ENCODE results near the gene FKTN.

FKTN gene

GRCh38 chr9:105633411-105633810 is 75.5 kb downstream of the FKTN start:
- DNase-seq = no peak

DNA sequence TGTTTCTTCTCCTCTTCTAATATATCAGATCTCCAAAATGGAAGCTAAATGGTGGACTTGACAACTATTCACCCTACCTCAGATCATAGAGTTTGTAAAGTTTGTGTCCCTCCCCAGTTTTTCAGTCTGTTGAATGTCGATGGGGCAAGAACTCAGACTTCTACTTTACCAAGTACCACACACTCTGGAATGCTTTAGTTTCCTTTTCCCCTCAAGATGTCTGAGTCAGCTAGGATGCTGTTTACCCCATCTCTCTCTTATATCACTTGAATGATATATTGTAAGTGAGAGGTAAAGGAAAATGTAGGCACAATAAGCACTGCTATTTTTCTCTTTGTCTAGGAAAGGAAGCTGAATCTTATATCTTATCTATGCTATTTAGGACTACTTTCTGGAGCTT is 78.4 kb downstream of the FKTN start:
- DNase-seq = no peak

DNA sequence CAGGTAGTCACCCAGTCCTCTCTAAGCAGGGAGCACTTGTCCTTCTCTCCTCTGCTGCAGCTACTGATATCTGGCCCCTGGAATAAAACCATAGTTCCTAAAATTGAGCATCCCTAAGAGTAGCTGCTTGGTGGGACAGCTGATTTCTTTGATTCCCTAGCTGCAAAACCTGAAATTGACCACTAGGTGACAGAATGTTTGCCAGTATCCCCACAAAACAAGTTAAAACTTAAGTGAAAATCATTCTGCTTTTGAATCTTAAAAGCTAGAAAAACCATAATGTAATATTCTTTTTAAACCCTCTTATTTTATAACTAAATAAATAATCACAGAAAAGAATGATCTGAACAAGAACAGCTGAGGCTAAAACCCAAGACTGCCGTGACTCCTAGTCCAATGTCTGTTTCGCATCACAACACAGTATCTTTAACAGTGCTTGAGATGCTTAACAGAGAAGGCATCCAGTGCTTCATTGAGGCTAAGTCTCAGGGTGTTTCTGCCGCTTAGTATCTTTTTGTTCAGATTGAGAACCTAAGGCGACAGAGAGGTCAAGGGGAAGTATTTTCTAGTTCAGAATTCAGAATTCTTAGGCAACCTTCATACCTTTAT is 80.0 kb downstream of the FKTN start:
- peak; percentile 4 for DNase-seq

- no peak for DNase-seq
Observed at GRCh38 chr9:105639936-105640335, 82.0 kb downstream of the FKTN start.

DNA sequence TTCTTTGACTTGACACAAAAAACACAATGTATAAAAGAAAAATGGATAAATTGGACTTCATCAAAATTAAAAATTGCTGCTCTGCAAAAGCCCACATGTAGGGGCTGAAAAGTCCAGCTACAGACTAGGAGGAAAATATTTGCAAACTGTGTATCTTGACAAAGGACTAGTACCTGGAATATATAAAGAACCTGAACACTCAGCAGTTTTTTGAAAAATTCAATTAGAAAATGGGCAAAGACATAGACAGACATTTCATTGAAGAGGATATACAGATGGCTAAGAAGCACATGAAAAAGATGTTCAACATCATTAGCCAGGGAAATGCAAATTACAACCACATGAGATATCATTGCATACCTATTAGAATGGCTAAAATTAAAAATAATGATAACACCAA is 85.9 kb downstream of the FKTN start:
- no peak for DNase-seq

DNA sequence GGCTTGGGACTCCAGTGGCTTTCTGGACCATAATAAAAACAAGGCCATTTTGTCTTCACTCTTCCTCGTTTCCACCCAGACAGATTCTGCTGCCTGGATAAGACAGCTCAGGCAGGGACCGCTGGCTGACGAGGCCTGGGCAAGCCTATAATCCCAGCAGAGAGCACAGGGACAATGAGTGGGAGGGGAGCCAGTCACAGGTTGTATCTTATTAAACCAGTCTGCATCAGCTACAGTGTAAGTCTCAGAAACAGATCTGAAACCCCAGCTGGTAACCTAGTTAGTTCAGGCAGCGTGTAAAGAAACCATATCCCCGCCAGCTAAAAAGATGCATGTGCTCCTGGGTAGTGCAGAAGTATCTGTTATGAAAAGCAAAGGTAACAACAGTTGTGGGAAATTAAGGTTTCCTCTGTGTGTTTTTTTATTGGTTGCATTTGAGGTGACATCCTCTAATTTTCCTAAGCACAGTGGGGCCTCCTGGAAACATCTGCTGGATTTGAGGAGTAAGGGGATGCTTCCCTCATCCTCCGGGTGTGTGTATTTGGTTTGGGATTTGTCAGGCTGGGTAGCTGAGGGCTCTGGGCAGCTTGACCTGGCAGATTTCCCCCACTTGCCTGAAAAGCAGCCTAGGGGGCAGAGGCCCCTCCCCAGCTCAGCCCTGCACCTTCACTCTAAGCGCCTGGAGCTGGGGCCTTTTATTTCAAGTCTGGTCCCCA is 89.1 kb downstream of the FKTN start:
- no peak for DNase-seq

GRCh38 chr9:105647595-105648349 is 89.8 kb downstream of the FKTN start:
- no peak for DNase-seq

- DNase-seq = no peak
Observed at GRCh38 chr9:105651806-105652205, 93.9 kb downstream of the FKTN start.

- no peak for DNase-seq
Observed at GRCh38 chr9:105656131-105656921, 98.4 kb downstream of the FKTN start.

GRCh38 chr9:105658351-105658750 is 100.4 kb downstream of the FKTN start:
- no peak for DNase-seq

- no peak for DNase-seq
Observed at GRCh38 chr9:105661011-105661410, 103.1 kb downstream of the FKTN start.

- no peak for DNase-seq
Observed at GRCh38 chr9:105662184-105663104, 104.5 kb downstream of the FKTN start, which contains the start of gene TAL2. Gene TAL2, plus strand, starts transcription at chr9:105662457. Its CDS starts 40 bp downstream, at chr9:105662497.

DNA sequence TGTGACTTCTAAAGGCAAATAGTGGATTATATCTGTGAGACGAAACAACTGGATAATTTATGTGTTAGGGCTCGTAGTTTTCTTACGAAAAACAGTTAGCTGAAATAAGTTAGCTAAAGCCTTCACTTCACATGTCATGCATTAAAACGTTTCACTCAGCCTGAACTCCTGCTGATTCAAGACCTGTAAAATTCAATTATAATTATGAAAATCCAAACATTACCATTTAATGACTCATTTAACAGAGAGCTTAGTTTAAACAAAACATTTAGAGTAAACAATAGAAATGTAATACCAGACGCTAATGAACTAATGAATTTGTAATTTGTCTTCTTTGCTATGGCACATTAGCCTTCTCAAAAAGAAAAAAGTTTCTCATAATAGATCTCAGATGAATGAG is 106.0 kb downstream of the FKTN start:
- DNase-seq = no peak

GRCh38 chr9:105667867-105668266 is 109.9 kb downstream of the FKTN start:
- no peak for DNase-seq

- no peak for DNase-seq
Observed at GRCh38 chr9:105670315-105670714, 112.4 kb downstream of the FKTN start.

DNA sequence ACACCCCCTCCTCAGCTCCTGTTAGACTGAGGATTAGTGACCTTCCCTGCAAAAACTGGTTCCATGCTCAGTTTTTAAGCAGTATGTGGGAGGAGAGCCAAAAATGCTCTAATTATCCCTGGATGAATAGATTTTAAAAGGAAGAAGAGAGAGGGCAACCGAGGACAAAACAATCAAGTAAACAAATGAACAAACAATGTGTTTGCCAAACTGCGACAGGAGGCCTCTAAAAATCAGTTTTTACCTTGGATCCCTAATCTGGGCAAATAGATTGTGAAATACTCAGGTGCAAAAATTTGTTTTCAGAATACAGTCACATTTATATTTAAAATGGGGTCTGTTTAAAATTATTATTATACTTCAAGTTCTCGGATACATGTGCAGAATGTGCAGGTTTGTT is 112.8 kb downstream of the FKTN start:
- no peak for DNase-seq

DNA sequence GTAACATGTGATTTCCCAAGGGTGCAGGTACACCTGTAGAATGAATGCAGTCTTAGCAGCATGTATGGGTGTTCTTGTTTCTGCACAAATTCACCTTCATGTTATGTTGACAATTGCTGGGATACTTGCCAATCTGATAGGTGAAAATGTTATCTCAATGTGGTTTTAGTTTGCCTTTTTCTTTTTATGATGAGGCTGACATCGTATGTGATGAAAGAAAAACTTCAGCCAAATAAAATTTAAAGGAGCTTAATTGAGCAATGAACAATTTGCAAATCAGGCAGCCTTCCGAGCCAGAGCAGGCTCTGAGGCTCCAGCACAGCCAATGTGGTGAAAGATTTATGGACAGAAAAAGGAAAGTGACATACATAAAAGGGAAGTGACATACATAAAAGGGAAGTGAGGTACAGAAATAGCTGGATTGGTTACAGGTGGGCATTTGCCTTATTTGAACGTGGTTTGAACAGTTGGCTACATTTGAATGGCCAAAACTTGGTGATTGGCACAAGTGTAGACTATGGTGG is 114.8 kb downstream of the FKTN start:
- peak; percentile 23 to 33 for DNase-seq

GRCh38 chr9:105673850-105674387 is 116.0 kb downstream of the FKTN start:
- no peak for DNase-seq

GRCh38 chr9:105676351-105676923 is 118.5 kb downstream of the FKTN start:
- no peak for DNase-seq

DNA sequence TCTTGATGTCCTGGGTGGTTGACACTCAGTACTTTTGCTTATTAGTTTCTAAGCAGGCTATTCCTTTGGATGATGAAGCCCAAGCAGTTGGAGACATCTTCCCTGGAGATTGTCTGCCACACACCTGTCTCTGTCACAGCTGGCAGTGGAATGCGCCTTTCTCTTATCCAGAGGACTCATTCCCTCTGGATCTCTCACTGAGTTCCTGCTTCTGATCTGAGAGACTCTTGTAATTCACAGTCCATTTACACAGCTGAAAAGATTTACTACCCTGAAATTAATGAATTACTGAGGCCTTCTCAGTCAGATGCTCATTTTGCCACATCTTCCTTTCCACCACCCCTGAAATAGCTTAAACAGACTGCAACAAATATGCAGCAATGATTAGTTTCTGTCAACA is 120.2 kb downstream of the FKTN start:
- no peak for DNase-seq

DNA sequence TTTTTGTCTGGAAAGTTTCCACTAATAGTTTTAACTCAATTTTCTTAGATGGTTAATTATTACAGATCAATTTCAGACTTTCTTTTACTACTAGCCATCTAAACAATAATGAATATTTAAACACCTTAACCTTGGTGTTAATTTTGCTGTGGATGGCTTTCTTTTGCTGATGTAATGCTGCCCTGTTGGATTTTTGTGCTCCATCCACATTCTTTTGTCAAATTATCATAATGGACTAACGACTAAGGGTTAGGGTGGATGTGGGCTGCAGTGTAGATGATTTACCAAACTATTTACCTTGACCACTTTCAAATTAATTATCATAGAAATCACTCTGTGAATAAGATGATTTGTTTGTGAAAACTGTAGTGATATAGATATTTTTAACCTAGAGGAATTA is 120.8 kb downstream of the FKTN start:
- DNase-seq = no peak

Data from AML-193 (cell line).